OCI-LY7 (cell line): ENCODE results near the gene PCYOX1L.

Experiments used
- CTCF ChIP-seq: fragments of 200-600 bp; sonication (generic); conservative IDR thresholded peaks from 2 replicates; pipeline ENCODE4 v1.5.1; 2014; ENCODE audit warnings: mild to moderate bottlenecking, antibody characterized with exemption, low read length, moderate library complexity, mixed read lengths
- EZH2phosphoT487 ChIP-seq: fragments of 200-600 bp; sonication (generic); IDR thresholded peaks from 2 replicates; pipeline ENCODE4 v1.6.1; 2018; ENCODE audit warnings: low read depth, borderline replicate concordance, mild to moderate bottlenecking, mixed run types, antibody characterized with exemption, low read length, moderate library complexity, mixed read lengths

- TF ChIP-seq CTCF (no peak), EZH2phosphoT487 (no peak)
These were observed 42.1 kb upstream of the PCYOX1L start for GRCh38 chr5:149315753-149316152.
